Measurements from ENCODE around the gene HAUS8.
A peak's percentile ranks its signal among the peaks of the same experiment; 100 is the strongest.

Gene HAUS8

DNA sequence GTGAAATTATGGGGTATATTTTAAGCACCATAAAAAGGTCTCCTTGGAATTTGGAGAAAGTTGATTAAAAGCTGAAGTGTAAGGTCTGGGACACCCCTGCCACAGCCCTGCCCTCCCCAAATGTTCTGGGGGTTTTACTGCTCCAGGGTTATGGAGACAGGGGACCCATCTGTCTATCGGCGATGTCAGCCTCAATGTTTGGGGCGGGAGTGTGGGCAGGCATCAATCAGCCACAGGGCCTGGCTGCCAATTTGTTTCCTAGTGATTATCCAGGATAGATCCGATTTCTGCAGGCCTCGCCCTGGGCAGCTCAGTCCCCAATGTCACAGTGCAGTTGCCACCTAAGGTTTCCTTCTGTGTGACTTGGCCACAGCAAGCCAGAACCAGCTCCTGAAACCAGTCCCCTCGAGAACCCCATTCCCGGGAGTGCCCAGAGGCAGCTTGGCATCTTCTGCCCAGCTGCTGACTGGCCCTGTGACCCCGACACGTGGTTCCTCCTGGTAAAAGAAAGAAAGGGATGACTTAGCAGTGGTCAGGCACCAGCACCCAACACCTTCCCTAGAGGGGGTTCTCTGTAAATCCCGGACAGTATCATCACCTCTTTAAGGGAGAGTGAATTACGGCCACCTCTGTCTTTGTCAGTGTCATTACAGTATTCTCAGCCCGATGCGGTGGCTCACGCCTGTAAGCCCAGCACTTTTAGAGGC lies 41.9 kb upstream of the HAUS8 start:
- peaks cover 3% of the 10 kb centered on the region for H3K27me3 Mint-ChIP-seq (ENCODE audit: low read depth, poor library complexity)
- no peak for DNase-seq
- H3K4me1 Mint-ChIP-seq, result peaks cover 53% of the 10 kb centered on the region
- peak overlapping the region; percentile 69 for H3K27ac Mint-ChIP-seq
- peaks cover 23% of the 10 kb centered on the region for H3K36me3 Mint-ChIP-seq (ENCODE audit: low read depth)
- H3K4me3 Mint-ChIP-seq, result no peak overlapping the region
- H3K9me3 Mint-ChIP-seq, result peaks cover 4% of the 10 kb centered on the region
- TF ChIP-seq, protein P1, sequence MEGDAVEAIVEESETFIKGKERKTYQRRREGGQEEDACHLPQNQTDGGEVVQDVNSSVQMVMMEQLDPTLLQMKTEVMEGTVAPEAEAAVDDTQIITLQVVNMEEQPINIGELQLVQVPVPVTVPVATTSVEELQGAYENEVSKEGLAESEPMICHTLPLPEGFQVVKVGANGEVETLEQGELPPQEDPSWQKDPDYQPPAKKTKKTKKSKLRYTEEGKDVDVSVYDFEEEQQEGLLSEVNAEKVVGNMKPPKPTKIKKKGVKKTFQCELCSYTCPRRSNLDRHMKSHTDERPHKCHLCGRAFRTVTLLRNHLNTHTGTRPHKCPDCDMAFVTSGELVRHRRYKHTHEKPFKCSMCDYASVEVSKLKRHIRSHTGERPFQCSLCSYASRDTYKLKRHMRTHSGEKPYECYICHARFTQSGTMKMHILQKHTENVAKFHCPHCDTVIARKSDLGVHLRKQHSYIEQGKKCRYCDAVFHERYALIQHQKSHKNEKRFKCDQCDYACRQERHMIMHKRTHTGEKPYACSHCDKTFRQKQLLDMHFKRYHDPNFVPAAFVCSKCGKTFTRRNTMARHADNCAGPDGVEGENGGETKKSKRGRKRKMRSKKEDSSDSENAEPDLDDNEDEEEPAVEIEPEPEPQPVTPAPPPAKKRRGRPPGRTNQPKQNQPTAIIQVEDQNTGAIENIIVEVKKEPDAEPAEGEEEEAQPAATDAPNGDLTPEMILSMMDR (IDR thresholded peaks at IDR 0.05), result no peak

DNA sequence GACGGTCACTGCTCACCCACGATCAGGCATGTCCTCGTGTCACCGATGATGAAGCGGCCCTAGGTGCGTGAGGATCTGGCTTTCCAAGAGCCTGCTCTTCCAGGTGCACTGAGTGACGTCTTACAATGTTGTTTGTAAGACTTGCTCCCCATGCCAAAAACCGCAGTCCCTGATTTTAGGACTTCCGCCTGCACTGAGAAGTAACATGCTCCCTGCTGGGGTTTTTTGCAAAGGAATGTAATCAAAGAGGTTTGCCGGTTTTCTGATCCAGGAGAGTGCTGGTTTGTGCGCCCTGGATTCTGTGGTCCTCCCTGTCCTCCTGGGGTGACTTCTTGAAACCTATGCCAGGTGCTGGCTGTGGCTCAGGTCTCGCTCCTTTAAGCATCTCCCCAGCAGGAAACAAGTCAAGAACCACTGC lies 39.2 kb upstream of the HAUS8 start:
- H3K36me3 Mint-ChIP-seq (ENCODE audit: low read depth), result peaks cover 24% of the 10 kb centered on the region
- no peak for DNase-seq
- TF ChIP-seq, protein P1 (IDR thresholded peaks at IDR 0.05), result no peak
- H3K9me3 Mint-ChIP-seq, result peaks cover 4% of the 10 kb centered on the region
- H3K27ac Mint-ChIP-seq, result no peak overlapping the region
- H3K27me3 Mint-ChIP-seq (ENCODE audit: low read depth, poor library complexity), result peaks cover 3% of the 10 kb centered on the region
- H3K4me1 Mint-ChIP-seq, result peaks cover 60% of the 10 kb centered on the region
- no peak overlapping the region for H3K4me3 Mint-ChIP-seq

DNA sequence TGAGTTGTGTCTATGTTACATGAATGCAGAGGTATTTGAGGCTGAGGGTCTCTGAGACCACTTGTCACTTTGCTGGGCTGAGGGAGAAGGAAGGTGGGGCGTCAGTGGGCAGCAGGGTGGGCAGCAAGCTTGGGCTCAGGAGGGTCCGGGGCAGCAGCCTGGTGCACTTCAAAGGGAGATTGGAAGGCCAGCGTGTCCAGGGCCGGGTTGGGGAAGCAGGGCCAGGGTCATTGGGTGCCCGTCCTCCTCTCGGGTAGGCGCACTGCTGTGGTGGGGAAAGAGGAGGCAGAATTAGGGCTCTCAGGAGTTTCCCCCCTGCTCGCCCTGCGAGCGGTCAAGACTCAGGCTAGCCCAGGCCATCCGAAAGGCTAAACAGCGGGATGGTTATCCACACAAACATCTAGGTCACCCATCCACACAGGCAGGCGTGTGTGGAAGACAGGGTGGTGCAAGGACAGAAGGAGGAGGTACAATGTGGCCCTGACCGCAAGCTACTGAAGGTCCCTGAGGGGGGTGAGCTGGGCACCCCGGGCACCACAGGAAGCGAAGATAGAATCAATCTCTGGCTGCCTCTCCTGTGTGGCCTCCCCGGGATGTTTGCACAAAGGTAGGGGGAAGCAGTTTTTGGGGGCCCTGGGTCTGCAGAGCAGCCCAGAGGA lies 38.0 kb upstream of the HAUS8 start:
- Mint-ChIP-seq H3K4me3 (peak overlapping the region; percentile 14), H3K4me1 (peaks cover 61% of the 10 kb centered on the region), H3K36me3 (ENCODE audit: low read depth) (peaks cover 20% of the 10 kb centered on the region), H3K27me3 (ENCODE audit: low read depth, poor library complexity) (peaks cover 3% of the 10 kb centered on the region), H3K27ac (peak overlapping the region; percentile 3), H3K9me3 (peaks cover 4% of the 10 kb centered on the region)
- TF ChIP-seq, protein P1 (IDR thresholded peaks at IDR 0.05), result no peak
- DNase-seq, result no peak

DNA sequence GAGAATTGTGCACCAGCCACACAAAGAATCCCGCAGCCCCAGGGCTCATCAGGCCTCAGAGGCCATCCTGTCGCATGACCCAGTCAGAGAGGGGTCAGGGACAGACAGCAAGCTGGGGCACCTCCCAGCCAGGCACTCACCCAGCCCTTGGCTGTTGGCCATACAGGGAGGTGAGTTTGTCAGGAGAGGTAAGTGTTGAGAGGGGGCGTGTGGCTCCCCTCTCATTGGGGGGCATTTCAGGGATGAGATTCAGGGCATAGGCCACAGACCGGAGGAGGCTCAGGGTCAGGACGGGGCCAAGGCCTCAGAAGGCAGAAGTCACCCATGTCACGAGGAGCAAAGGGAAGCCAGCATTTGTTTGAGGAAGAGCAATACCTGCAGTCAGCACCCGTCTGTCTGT lies 37.4 kb upstream of the HAUS8 start:
- H3K4me3 Mint-ChIP-seq, result peak overlapping the region; percentile 14
- peaks cover 3% of the 10 kb centered on the region for H3K27me3 Mint-ChIP-seq (ENCODE audit: low read depth, poor library complexity)
- peaks cover 61% of the 10 kb centered on the region for H3K4me1 Mint-ChIP-seq
- H3K36me3 Mint-ChIP-seq (ENCODE audit: low read depth), result peaks cover 20% of the 10 kb centered on the region
- TF ChIP-seq, protein P1 (IDR thresholded peaks at IDR 0.05), result no peak
- DNase-seq, result no peak
- H3K9me3 Mint-ChIP-seq, result peaks cover 4% of the 10 kb centered on the region
- H3K27ac Mint-ChIP-seq, result peak overlapping the region; percentile 48

DNA sequence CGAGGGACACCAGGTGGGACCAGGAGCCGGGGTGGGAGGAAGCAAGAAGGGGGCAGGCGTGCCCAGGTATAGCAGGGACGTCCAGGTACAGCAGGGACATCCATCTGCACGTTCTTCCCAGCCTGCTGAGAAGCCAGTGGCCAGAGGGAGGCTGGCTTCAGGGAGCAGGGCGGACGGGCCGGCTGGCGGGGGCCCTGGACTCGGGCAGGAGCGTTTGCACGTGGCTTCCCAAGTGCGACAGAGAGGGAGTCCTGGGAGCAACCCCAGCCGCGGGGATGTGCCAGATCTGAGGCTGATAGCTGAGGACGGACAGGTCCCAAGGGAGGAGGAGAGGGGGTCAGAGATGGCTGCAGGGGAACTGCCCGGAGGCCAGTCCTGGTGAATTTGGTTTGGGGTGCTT lies 37.0 kb upstream of the HAUS8 start:
- Mint-ChIP-seq H3K4me1 (peaks cover 61% of the 10 kb centered on the region), H3K27me3 (ENCODE audit: low read depth, poor library complexity) (peaks cover 3% of the 10 kb centered on the region), H3K27ac (peak overlapping the region; percentile 49), H3K9me3 (peaks cover 4% of the 10 kb centered on the region), H3K4me3 (no peak overlapping the region), H3K36me3 (ENCODE audit: low read depth) (peaks cover 20% of the 10 kb centered on the region)
- peak; percentile 61 for DNase-seq
- TF ChIP-seq, protein P1 (IDR thresholded peaks at IDR 0.05), result no peak
